Left renal pelvis (tissue), 4 donors: ENCODE results near the gene NUP88. TPM values are rescaled to one million over a fixed set of nuclear protein-coding genes. Genes with fewer than 3 reads are reported as not detected.

Experiments used
- DNase-seq, 4 donors: peaks; one replicate each; pipeline ENCODE4 v3.0.0-alpha.2; 2013; ENCODE audit warnings: low read depth in 4 of 4, low spot score in 3 of 4
- polyA plus RNA-seq, 4 donors: library from polyadenylated mRNA; unstranded; fragments of 120-200 nt; gene quantifications; one replicate each; pipeline ENCODE4 v1.2.1, GENCODE V29; 2013; ENCODE audit not compliant: insufficient read length in 4 of 4

Gene NUP88
- polyA plus RNA-seq, 4 donors = 40.6 to 77.7 (median 73.6) TPM

GRCh38 chr17:5361426-5361825 lies 58.0 kb downstream of the NUP88 start:
- DNase-seq = no peak

- no peak for DNase-seq
These were observed 63.9 kb downstream of the NUP88 start for GRCh38 chr17:5355421-5356129.

GRCh38 chr17:5354886-5355415 lies 64.5 kb downstream of the NUP88 start:
- DNase-seq = no peak

- no peak for DNase-seq
These were observed 65.2 kb downstream of the NUP88 start for GRCh38 chr17:5354310-5354709.

- DNase-seq = no peak
These were observed 66.7 kb downstream of the NUP88 start for GRCh38 chr17:5352681-5353289.

GRCh38 chr17:5344914-5345313 lies 74.5 kb downstream of the NUP88 start:
- DNase-seq = no peak

Other genes starting within 250 kb of the NUP88 start
- 10 to 100 TPM; 14.6 to 26.3 (median 21.8) TPM for gene ZNF594, start 227.8 kb downstream of the NUP88 start, polyA plus RNA-seq
- 1 to 10 TPM; 1.4 to 2.0 (median 1.8) TPM for gene SCIMP, start 184.8 kb downstream of the NUP88 start, polyA plus RNA-seq
- 10 to 100 TPM; 52.6 to 62.9 (median 62.1) TPM for gene RABEP1, start 137.4 kb downstream of the NUP88 start, polyA plus RNA-seq
- gene RPAIN, start 520 bp upstream of the NUP88 start, polyA plus RNA-seq = 10 to 100 TPM; 45.7 to 86.5 (median 59.7) TPM
- 100 to 1,000 TPM in 3 of 4 donors, 10 to 100 TPM in 1; 93.7 to 178 (median 153) TPM for gene C1QBP, start 19.5 kb upstream of the NUP88 start, polyA plus RNA-seq
- 10 to 100 TPM; 13.9 to 22.2 (median 18.6) TPM for gene DHX33, start 49.3 kb upstream of the NUP88 start, polyA plus RNA-seq
- 100 to 1,000 TPM in 1 of 4 donors, 10 to 100 TPM in 3; 75.5 to 102 (median 84.7) TPM for gene DERL2, start 66.5 kb upstream of the NUP88 start, polyA plus RNA-seq
- gene MIS12, start 66.9 kb upstream of the NUP88 start, polyA plus RNA-seq = 10 to 100 TPM; 24.9 to 42.3 (median 37.4) TPM
- 10 to 100 TPM; 42.8 to 54.0 (median 50.0) TPM for gene NLRP1, start 164.8 kb upstream of the NUP88 start, polyA plus RNA-seq